H9 (cell line): ENCODE results near the gene ELAVL1. TPM values are rescaled to one million over a fixed set of nuclear protein-coding genes. Genes with fewer than 3 reads are reported as not detected.

Experiments
- DNase-seq: peaks from one replicate; pipeline ENCODE4 v3.0.0-alpha.2; 2017
- H2AFZ ChIP-seq: one replicate; pipeline ENCODE4 v1.6.1; 2013; ENCODE audit warnings: mild to moderate bottlenecking, low read length, control low read depth, moderate library complexity
- H2AK5ac ChIP-seq: 2 replicates; pipeline ENCODE4 v1.6.1; 2013; ENCODE audit warnings: low read length, control low read depth, mixed read lengths; ENCODE audit not compliant: insufficient read length
- H2BK120ac ChIP-seq: one replicate; pipeline ENCODE4 v1.6.1; 2013; ENCODE audit warnings: low read depth, mild to moderate bottlenecking, low read length, control low read depth, inconsistent platforms; ENCODE audit not compliant: poor library complexity, severe bottlenecking
- H2BK12ac ChIP-seq: 2 replicates; pipeline ENCODE4 v1.6.1; 2013; ENCODE audit warnings: low read length, control low read depth, mixed read lengths, low read depth; ENCODE audit not compliant: insufficient read length
- H2BK15ac ChIP-seq: 2 replicates; pipeline ENCODE4 v1.6.1; 2013; ENCODE audit warnings: low read depth, low read length, control low read depth
- H2BK20ac ChIP-seq: one replicate; pipeline ENCODE4 v1.6.1; 2013; ENCODE audit warnings: low read depth, mild to moderate bottlenecking, low read length, control low read depth, inconsistent platforms; ENCODE audit not compliant: poor library complexity, severe bottlenecking
- H2BK5ac ChIP-seq: 2 replicates; pipeline ENCODE4 v1.6.1; 2013; ENCODE audit warnings: low read length, control low read depth, mixed read lengths; ENCODE audit not compliant: insufficient read length
- H3K14ac ChIP-seq: 2 replicates; pipeline ENCODE4 v1.6.1; 2013; ENCODE audit warnings: low read length, control low read depth; ENCODE audit not compliant: insufficient read depth
- H3K18ac ChIP-seq: 2 replicates; pipeline ENCODE4 v1.6.1; 2013; ENCODE audit warnings: low read depth, mild to moderate bottlenecking, mixed read lengths, low read length, control low read depth; ENCODE audit not compliant: insufficient read length
- H3K23ac ChIP-seq: 2 replicates; pipeline ENCODE4 v1.6.1; 2013; ENCODE audit warnings: low read length, control low read depth, mixed read lengths, low read depth; ENCODE audit not compliant: insufficient read length
- H3K23me2 ChIP-seq: 2 replicates; pipeline ENCODE4 v1.6.1; 2013; ENCODE audit warnings: low read depth, mild to moderate bottlenecking, mixed read lengths, low read length, control low read depth; ENCODE audit not compliant: insufficient read length, poor library complexity, severe bottlenecking
- H3K27ac ChIP-seq: 2 replicates; pipeline ENCODE4 v1.5.1; 2013; ENCODE audit warnings: low read length, control low read depth, mixed read lengths, low read depth; ENCODE audit not compliant: insufficient read length
- H3K27me3 ChIP-seq: 2 replicates; pipeline ENCODE4 v1.6.1; 2013; ENCODE audit warnings: low read length, control low read depth, inconsistent platforms; ENCODE audit not compliant: insufficient read depth
- H3K4ac ChIP-seq: 2 replicates; pipeline ENCODE4 v1.6.1; 2013; ENCODE audit warnings: low read depth, mild to moderate bottlenecking, control low read depth, inconsistent platforms, low read length, moderate library complexity
- H3K4me1 ChIP-seq: 2 replicates; pipeline ENCODE4 v1.6.1; 2013; ENCODE audit warnings: low read length, control low read depth, inconsistent platforms; ENCODE audit not compliant: insufficient read depth
- H3K4me2 ChIP-seq: 2 replicates; pipeline ENCODE4 v1.6.1; 2013; ENCODE audit warnings: low read length, control low read depth, mixed read lengths; ENCODE audit not compliant: insufficient read length, insufficient read depth
- H3K56ac ChIP-seq: 2 replicates; pipeline ENCODE4 v1.6.1; 2013; ENCODE audit warnings: low read depth, mild to moderate bottlenecking, mixed read lengths, low read length, control low read depth; ENCODE audit not compliant: insufficient read length
- H3K79me1 ChIP-seq: 2 replicates; pipeline ENCODE4 v1.6.1; 2013; ENCODE audit warnings: low read depth, mild to moderate bottlenecking, moderate library complexity, low read length, control low read depth, inconsistent platforms; ENCODE audit not compliant: insufficient read depth, poor library complexity, severe bottlenecking
- H3K79me2 ChIP-seq: 2 replicates; pipeline ENCODE4 v1.6.1; 2013; ENCODE audit warnings: low read length, control low read depth, inconsistent platforms; ENCODE audit not compliant: insufficient read depth
- H3K9ac ChIP-seq: 2 replicates; pipeline ENCODE4 v1.6.1; 2013; ENCODE audit warnings: low read length, control low read depth, mixed read lengths; ENCODE audit not compliant: insufficient read length; ENCODE audit errors: extremely low read depth
- H3K9me3 ChIP-seq: one replicate; pipeline ENCODE4 v1.6.1; 2013; ENCODE audit warnings: low read depth, low read length, inconsistent platforms; ENCODE audit not compliant: control insufficient read depth
- H3T11ph ChIP-seq: one replicate; pipeline ENCODE4 v1.6.1; 2013; ENCODE audit warnings: mild to moderate bottlenecking, low read length, control low read depth, inconsistent platforms
- H4K20me1 ChIP-seq: one replicate; pipeline ENCODE4 v1.6.1; 2013; ENCODE audit not compliant: control insufficient read depth, insufficient read length, insufficient read depth
- H4K5ac ChIP-seq: 2 replicates; pipeline ENCODE4 v1.6.1; 2013; ENCODE audit warnings: low read depth, mild to moderate bottlenecking, mixed read lengths, low read length, control low read depth; ENCODE audit not compliant: insufficient read length
- H4K8ac ChIP-seq: replicated peaks from 2 replicates; pipeline ENCODE4 v1.6.1; 2013; ENCODE audit warnings: low read length, control low read depth, mixed read lengths, low read depth; ENCODE audit not compliant: insufficient read length
- H4K91ac ChIP-seq: 2 replicates; pipeline ENCODE4 v1.6.1; 2013; ENCODE audit warnings: low read depth, mild to moderate bottlenecking, moderate library complexity, mixed read lengths, low read length, control low read depth; ENCODE audit not compliant: insufficient read length
- H3K27ac Mint-ChIP-seq, 3 experiments: 2 replicates in 2 of 3; 3 replicates in 1 of 3; pipeline ENCODE4 v1.8.0; 2020 to 2021; ENCODE audit warnings: mixed read lengths in 3 of 3, mild to moderate bottlenecking in 1 of 3, moderate library complexity in 1 of 3
- H3K27me3 Mint-ChIP-seq: 2 replicates; pipeline ENCODE4 v1.8.0; 2021; ENCODE audit warnings: low read depth, mild to moderate bottlenecking, moderate library complexity, mixed read lengths
- H3K36me3 Mint-ChIP-seq, 3 experiments: 2 replicates in 2 of 3; 3 replicates in 1 of 3; pipeline ENCODE4 v1.8.0; 2020 to 2021; ENCODE audit warnings: low read depth in 3 of 3, mixed read lengths in 3 of 3; ENCODE audit not compliant: insufficient read depth in 1 of 3
- H3K4me1 Mint-ChIP-seq, 2 experiments: 2 replicates each; pipeline ENCODE4 v1.8.0; 2020; ENCODE audit warnings: mixed read lengths in 2 of 2
- H3K4me3 Mint-ChIP-seq, 2 experiments: 2 replicates in 1 of 2; 3 replicates in 1 of 2; pipeline ENCODE4 v1.8.0; 2020 to 2021; ENCODE audit warnings: mild to moderate bottlenecking in 2 of 2, mixed read lengths in 2 of 2, moderate library complexity in 1 of 2
- H3K9me3 Mint-ChIP-seq, 2 experiments: 2 replicates in 1 of 2; 3 replicates in 1 of 2; pipeline ENCODE4 v1.8.0; 2020; ENCODE audit warnings: mild to moderate bottlenecking in 2 of 2, mixed read lengths in 2 of 2, moderate library complexity in 1 of 2
- WGBS: extraction: QIAGEN DNeasy Blood & Tissue Kit; methylation state at CpG from one replicate; pipeline ENCODE4 v1.1.7; 2013; ENCODE audit warnings: missing lambda C conversion rate, low lambda C conversion rate, mixed read lengths; ENCODE audit not compliant: insufficient read length; ENCODE audit errors: extremely low coverage; 5-methylcytosine and 5-hydroxymethylcytosine counted together
- total RNA-seq: library from RNA; stranded (reverse); gene quantifications from 2 replicates; pipeline ENCODE4 v1.2.1, GENCODE V29; 2021
- TF ChIP-seq, protein P1 (sequence below): fragments of 200-600 bp; sonication (generic); conservative IDR thresholded peaks from 3 replicates; pipeline ENCODE4 v1.8.0; 2021; ENCODE audit warnings: antibody characterized with exemption, mild to moderate bottlenecking

ELAVL1 gene
- total RNA-seq, 1 experiment from 2014 or later = 149 TPM

GRCh38 chr19:7965921-7966665, 39.3 kb downstream of the ELAVL1 start:
- no peak overlapping the region for H3K56ac ChIP-seq
- no peak overlapping the region for H2BK120ac ChIP-seq
- H2BK20ac ChIP-seq = no peak overlapping the region
- no peak overlapping the region for H2AK5ac ChIP-seq
- no peak overlapping the region for H3K9ac ChIP-seq
- H2AFZ ChIP-seq = no peak overlapping the region
- H3K36me3 Mint-ChIP-seq = peaks cover 39 to 81% (median 78%) of the 10 kb centered on the region in 3 experiments
- no peak overlapping the region for H3T11ph ChIP-seq
- no peaks in the 10 kb centered on the region for H3K27me3 Mint-ChIP-seq
- H2BK5ac ChIP-seq = no peak overlapping the region
- no peaks in the 10 kb centered on the region for H3K9me3 ChIP-seq
- H3K4ac ChIP-seq = no peak overlapping the region
- no peak overlapping the region for H3K27ac ChIP-seq
- no peak overlapping the region for H2BK12ac ChIP-seq
- no peak overlapping the region for H3K14ac ChIP-seq
- peak overlapping the region in 1 of 3 experiments; percentile 93; a peak in 2 of 7 replicates for H3K27ac Mint-ChIP-seq
- H3K4me1 ChIP-seq = no peaks in the 10 kb centered on the region
- TF ChIP-seq, protein P1, sequence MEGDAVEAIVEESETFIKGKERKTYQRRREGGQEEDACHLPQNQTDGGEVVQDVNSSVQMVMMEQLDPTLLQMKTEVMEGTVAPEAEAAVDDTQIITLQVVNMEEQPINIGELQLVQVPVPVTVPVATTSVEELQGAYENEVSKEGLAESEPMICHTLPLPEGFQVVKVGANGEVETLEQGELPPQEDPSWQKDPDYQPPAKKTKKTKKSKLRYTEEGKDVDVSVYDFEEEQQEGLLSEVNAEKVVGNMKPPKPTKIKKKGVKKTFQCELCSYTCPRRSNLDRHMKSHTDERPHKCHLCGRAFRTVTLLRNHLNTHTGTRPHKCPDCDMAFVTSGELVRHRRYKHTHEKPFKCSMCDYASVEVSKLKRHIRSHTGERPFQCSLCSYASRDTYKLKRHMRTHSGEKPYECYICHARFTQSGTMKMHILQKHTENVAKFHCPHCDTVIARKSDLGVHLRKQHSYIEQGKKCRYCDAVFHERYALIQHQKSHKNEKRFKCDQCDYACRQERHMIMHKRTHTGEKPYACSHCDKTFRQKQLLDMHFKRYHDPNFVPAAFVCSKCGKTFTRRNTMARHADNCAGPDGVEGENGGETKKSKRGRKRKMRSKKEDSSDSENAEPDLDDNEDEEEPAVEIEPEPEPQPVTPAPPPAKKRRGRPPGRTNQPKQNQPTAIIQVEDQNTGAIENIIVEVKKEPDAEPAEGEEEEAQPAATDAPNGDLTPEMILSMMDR = no peak
- H3K4me1 Mint-ChIP-seq = peaks cover 17 to 22% of the 10 kb centered on the region in 2 experiments
- no peak overlapping the region for H4K91ac ChIP-seq
- no peak overlapping the region for H4K8ac ChIP-seq
- no CpG with 5 or more reads among the region's 12 CpGs for WGBS
- H3K79me1 ChIP-seq = no peaks in the 10 kb centered on the region
- no peak overlapping the region for H4K5ac ChIP-seq
- no peaks in the 10 kb centered on the region for H3K79me2 ChIP-seq
- H3K9me3 Mint-ChIP-seq = no peaks in the 10 kb centered on the region
- DNase-seq = no peak
- no peaks in the 10 kb centered on the region for H3K27me3 ChIP-seq
- H4K20me1 ChIP-seq = no peaks in the 10 kb centered on the region
- no peak overlapping the region for H3K4me2 ChIP-seq
- H3K23ac ChIP-seq = no peak overlapping the region
- no peak overlapping the region for H3K4me3 Mint-ChIP-seq
- H3K23me2 ChIP-seq = no peaks in the 10 kb centered on the region
- no peak overlapping the region for H3K18ac ChIP-seq
- no peak overlapping the region for H2BK15ac ChIP-seq
